GM18870 (cell line): ENCODE data around the gene TRAFD1.

ENCODE experiments used
- ATAC-seq: cut with Tn5 transposase; IDR thresholded peaks from one replicate; pipeline ENCODE4 v1.9.1; 2021; ENCODE audit warnings: moderate library complexity; ENCODE audit not compliant: unreplicated experiment

Gene TRAFD1

DNA sequence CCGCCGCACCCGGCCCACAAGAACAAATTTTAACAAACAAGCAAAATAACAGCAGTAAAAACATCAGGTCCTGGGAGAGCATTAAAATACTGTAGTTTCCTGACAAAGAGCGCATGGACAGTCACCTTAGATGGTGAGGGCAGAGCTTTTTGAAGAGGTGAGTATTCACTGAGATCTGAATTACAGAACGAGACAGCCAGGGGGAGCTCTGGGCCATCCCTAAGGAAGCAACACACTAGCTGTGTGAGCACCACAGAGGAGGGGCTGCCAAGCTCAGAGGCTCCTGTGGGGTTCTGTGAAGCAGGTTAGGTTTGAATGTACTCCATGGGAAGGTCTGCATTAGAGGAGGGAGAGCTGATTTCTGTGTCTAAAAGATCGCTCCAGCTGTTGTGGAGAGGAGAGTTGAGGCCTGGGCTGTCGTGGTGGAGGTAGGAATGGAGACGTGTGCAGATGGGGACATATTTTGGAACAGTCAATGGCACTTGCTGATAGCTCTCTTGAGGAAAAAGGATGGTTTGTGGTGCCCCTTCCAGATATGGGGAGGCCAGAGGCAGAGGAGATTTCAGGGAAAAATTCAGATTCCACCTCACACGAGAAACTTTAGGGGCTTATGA, 72.9 kb downstream of the TRAFD1 start:
- ATAC-seq, result no peak

DNA sequence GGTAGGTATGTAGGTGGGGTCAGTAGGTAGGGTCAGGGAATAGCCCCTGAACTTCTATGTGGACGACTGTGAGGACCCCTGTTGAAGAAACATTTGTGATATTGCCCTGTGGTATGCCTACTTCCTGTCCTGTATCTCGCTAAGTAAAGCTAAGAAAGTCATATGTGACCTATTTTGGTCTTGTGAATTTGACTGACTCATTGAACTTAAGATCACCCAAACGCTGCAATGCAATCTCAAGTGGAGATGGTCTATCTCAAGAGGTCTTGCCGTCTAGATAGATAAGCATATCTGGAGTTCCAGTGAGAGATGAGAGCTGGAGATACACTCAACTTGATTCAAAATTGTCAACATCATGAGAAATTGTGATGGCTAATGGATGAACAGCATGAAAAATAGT, 73.8 kb downstream of the TRAFD1 start:
- ATAC-seq, result no peak
